ENCODE results near the gene PRSS35.

- TF ChIP-seq CREB1 (CRISPR knock-in tag; IDR thresholded peaks at IDR 0.05; ENCODE audit: low read depth), result no peak
- TF ChIP-seq CTCF (conservative IDR thresholded peaks at IDR 0.05; ENCODE audit: low read depth in 2 of 2), result no peak
- no peak for TF ChIP-seq REST (IDR thresholded peaks at IDR 0.05; ENCODE audit: unreplicated experiment)
These were observed 47.8 kb upstream of the PRSS35 start for GRCh38 chr6:83464381-83465140.

Data from GM23338 (cell line).